SU-DHL-6 (cell line): ENCODE results near the gene CAPN1.

Source experiments
- EZH2phosphoT487 ChIP-seq: fragments of 200-600 bp; sonication (generic), shearing (Covaris generic); conservative IDR thresholded peaks from 2 replicates; pipeline ENCODE4 v1.6.1; 2018; ENCODE audit warnings: mild to moderate bottlenecking, antibody characterized with exemption, low read length, moderate library complexity, mixed read lengths
- TF ChIP-seq, protein P1 (sequence below): fragments of 200-600 bp; sonication (generic); IDR thresholded peaks from one replicate; pipeline ENCODE4 v1.5.1; 2017; ENCODE audit warnings: antibody characterized with exemption, mild to moderate bottlenecking, low read length, moderate library complexity; ENCODE audit not compliant: insufficient read depth, poor library complexity, severe bottlenecking

DNA sequence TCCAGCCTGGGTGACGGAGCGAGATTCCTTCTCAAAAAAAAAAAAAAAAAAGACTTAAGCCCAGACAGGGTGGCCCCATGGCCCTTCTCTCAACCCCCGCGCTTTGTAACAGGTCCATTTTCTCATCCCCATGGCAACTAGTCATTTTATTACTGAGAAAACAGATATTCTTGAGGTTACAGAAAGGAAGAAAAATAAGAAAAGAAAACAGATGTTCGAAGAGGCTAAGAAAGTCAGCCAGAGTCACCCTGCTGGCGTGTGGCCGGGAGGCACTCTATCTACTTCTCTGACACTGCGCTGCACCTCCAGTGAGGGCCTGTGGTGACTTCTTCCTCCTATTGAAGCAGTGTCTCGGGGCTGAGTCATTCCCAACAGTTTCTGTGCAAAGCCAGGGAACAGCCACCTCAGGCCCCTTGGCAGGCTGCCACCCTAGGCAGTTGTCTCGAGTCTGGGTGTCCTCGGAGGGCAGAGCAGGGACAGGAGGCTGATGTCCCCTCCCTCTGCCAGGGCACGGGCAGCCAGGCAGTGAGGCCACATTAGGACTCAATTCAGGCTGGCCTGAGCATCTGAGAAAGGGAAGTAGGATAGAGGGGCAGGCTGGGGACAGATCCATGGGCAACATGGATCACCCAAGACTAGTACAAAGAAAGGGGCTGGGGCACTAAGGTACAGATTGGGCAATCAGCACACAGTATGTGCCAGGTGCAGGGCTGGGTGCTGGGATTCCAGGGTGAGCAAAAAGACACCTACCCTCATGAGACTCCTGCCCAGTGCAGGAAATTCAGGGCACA is 31.0 kb upstream of the CAPN1 start:
- TF ChIP-seq, protein P1, sequence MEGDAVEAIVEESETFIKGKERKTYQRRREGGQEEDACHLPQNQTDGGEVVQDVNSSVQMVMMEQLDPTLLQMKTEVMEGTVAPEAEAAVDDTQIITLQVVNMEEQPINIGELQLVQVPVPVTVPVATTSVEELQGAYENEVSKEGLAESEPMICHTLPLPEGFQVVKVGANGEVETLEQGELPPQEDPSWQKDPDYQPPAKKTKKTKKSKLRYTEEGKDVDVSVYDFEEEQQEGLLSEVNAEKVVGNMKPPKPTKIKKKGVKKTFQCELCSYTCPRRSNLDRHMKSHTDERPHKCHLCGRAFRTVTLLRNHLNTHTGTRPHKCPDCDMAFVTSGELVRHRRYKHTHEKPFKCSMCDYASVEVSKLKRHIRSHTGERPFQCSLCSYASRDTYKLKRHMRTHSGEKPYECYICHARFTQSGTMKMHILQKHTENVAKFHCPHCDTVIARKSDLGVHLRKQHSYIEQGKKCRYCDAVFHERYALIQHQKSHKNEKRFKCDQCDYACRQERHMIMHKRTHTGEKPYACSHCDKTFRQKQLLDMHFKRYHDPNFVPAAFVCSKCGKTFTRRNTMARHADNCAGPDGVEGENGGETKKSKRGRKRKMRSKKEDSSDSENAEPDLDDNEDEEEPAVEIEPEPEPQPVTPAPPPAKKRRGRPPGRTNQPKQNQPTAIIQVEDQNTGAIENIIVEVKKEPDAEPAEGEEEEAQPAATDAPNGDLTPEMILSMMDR = no peak
- TF ChIP-seq EZH2phosphoT487 = no peak
